ENCODE data around the gene HMGB3.
"Not testable (repeated sequence)": the region's sequence is repeated elsewhere in the genome, so short reads cannot be mapped to it uniquely, and the experiment has no call there.

The HMGB3 gene

DNA sequence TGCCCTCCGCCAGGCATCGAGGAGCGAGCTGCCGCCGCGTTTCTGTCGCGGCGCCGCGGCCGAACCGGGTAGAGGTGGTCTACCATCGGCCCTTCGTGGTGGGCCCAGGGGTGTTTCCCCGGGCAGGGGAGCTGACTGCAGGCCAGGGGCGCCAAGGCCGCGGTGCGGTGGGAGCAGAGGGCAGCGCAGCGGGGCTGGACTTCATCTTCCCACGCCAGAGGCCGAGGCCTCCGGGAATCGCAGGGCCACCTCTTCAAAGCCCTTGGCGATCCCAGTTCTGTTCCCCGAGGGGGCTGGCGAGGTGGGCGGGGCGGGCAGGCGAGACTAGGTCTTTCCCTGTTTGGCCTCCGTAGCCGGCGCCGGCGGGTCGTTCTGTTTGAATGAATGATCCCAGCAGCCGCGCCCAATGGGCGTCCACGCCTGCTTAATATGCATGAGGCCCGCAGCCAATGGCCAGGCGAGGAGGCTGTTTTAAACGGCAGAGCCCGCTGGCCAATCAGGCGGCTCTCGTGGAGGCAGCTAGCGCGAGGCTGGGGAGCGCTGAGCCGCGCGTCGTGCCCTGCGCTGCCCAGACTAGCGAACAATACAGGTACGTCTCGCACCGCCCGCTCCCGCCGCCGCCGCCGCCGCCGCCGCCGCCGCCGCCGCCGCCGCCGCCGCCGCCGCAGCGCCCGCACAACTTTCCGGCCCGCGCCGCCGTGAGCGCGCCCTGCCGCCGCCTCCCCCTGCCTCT, at the start of gene HMGB3:
Gene HMGB3, plus strand, starts transcription at position 548 of the 733 bp plus-strand sequence. CDS start 2,265 bp downstream, outside the sequence.
- peak; percentile 97 for DNase-seq

DNA sequence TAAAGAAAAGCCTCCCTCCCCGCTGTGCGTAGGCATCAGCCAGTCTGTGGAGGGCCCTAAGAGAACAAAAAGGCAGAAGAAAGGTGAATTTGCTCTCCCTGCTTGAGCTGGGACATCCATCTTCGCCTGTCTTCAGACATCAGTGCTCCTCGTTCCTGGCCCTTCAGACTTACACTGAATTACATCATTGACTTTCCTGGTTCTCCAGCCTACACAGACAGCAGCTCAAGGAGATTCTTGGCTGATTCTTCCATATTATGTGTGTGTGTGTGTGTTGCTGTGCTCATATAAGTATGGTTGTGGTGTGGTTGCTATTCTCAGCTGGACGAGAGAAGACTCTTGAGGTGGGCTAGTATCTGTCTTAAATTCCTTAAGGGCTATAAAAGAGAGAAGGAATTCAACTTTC, 49.2 kb upstream of the HMGB3 start:
- no peak for DNase-seq

GRCh38 chrX:150934453-150934852, 48.7 kb upstream of the HMGB3 start:
- DNase-seq, result peak; percentile 30

DNA sequence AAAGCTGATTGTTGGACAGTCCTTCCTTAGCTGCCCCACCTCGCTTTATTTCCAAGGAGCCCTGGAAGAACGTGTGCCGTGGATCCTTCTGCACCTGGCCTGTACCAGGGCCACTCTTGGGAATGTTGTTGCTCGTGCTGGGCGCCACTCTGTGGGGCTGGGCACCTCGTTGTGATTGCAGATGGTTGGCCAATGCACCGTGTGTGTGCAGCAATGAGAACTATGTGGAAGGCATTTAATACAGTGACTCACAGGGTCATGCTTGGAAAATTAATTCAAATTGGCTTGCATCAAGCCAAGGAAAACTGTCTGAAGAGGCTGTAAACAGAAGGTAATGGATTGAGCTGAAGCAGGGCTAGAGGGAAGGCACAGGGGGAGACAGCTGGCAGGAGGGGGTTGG, 47.7 kb upstream of the HMGB3 start:
- DNase-seq, result no peak

- DNase-seq, result no peak
These were observed 46.6 kb upstream of the HMGB3 start for GRCh38 chrX:150936556-150936955.

DNA sequence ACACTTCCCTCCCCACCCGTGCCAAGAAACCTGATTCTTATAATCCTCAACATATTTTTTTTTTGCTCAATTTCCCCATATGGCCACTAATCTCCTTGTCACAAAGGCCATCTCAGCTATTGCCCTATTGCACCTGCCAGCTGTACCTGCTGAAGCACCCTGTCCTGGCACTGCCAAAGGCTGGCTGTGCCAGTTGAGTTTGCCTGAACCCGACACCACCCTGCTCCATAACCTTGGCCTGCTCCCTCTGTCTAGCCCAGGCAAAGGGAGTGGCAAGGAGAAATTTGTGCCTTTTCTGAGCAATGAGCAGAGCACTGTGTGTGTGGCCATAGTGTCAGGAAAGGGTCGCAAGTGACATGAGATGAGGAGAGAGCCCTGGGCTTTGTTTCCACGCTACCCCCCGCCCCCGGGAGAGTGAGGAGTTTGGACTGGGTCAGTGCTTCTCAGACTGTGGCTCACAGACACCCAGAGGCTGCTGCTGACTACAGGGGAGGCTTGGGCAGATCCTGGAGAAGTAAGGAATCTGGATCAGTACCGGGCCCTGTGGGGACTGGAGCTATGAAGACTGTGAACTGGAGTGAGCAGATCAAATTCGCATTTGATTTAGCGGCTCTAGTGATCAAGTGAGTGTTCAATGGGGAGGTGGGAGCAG, 42.2 kb upstream of the HMGB3 start:
- DNase-seq, result peak; percentile 8

DNA sequence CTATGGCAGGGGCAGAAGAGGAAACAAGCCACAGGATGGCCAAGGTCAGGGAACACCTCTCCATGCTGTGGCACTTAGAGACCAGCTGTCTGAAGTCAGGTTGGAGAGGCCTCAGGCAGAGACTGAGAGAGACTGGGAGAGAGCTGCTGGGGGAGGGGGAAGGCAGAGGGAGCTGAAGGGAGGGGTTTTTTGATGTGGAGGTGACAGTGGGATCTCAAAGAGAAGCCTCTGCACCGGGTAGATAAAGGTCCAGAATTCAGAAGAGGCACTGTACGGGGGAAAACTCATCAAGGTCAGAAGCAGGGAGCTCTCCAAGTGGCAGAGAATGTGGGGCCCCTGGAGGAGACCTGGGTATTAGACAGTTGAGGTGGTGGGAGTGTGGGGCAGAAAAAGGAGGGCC, 41.6 kb upstream of the HMGB3 start:
- DNase-seq, result no peak

DNA sequence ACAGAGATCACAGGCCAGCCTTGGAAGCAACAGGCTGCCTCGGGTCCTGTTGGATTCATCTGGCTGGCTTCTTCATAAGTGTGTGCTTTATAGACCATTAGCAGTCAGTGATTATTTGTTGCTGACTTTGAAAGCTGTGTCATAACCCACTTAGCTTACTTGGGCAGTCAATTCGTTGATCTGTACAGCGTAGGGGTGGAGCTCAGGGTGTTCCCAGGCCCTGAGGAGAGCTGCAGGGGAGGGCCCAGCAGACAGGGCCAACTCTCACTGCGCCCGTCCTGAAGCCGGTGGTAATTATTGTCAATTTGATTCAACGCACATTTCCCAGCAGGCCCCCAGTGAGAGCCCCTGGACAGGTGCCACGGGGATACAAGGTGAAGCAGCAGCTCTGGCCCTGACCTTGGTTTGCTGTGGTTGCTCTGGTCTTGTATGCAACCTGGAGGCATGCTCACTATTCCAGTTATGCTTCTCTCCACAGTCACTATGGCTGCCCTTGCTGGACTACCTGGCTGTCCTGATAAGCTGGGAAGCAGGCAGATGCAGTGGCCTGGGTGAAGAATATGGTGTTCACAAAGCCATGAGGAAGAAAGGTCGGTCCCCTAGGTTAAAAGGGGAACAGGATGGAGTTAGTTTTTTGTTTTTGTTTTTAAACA, 40.1 kb upstream of the HMGB3 start:
- peak; percentile 59 for DNase-seq

DNA sequence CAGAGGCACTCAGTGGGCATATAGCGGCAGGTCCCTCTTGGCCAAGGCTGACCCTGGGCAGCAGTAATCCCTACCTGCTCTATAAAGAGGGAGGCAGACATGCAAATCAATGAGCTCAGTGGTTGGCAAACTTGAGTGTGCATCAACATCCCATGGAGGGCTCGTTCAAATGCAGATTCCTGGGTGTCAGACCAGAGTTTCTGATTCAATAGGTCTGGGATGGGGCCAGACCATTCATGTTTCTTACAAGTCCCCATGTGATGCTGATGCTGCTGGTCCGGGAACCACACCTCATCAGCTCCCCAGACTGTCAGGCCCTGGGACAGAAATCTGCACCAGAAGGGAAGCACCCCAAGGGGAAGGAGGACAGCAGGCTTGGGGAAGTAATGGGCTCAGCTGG, 38.9 kb upstream of the HMGB3 start:
- DNase-seq, result no peak

DNA sequence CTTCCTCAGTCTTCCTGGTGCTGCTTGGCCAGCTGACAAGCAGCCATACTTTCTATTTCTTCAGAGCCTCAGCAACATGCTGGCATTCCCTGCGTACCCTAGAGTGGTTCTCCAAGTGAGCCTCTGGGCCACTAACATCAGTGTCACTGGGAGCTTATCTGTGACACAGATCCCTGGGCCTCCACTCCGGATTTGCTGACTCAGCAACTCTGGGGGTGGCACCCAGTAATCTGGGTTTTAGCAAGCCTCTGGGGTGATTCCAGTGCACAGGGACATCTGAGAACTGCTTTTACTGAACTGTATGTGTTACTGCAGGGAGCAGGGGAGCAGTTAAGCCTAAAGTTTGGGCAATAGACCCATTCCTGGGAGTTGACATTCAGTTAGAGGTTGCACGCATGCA, 28.2 kb upstream of the HMGB3 start:
- DNase-seq, result no peak

- DNase-seq, result no peak
These were observed 27.5 kb upstream of the HMGB3 start for GRCh38 chrX:150955590-150955989.

DNA sequence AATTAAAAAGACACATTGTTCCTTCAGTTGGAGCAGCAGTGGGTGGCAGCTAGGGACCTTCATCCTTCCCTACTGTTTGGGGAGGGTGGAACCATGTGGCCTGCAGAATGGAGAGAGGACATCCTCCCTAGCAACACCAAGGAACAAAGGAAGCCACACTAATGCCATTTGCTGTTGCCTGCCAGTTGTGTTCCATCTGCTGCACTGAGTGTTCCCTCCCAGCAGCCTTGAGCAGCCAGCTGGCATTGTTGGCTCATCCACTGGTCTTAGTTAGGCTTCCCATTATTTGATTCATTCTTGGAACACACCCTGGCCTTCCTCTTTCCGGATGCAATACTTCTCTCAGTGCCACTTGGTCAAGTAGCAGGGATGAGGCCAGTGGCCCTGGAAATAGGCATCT, 25.0 kb upstream of the HMGB3 start:
- DNase-seq, result peak; percentile 77

DNA sequence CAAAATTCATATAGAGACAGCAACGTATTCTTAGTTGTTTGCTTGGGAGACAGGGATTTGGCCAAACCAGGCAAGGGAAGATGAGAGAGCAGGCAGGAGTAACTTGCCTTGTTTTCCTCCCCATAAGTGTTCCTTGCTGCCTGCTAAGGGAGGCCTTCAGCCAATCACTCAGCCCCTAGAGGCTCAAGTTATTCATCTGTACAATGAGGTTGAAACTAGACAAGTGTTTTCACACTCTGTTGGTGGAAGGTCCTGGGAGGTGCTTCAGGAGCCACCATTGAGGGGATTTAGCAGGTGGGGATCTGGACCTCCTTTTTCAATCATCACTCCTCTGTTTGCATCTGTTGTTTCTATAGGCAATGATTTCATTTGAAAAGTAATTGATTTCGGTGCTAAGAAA, 23.6 kb upstream of the HMGB3 start:
- DNase-seq, result no peak

GRCh38 chrX:150961631-150962030, 21.5 kb upstream of the HMGB3 start:
- DNase-seq, result no peak

- DNase-seq, result not testable (repeated sequence)
These were observed 18.7 kb upstream of the HMGB3 start for GRCh38 chrX:150964416-150964815.

DNA sequence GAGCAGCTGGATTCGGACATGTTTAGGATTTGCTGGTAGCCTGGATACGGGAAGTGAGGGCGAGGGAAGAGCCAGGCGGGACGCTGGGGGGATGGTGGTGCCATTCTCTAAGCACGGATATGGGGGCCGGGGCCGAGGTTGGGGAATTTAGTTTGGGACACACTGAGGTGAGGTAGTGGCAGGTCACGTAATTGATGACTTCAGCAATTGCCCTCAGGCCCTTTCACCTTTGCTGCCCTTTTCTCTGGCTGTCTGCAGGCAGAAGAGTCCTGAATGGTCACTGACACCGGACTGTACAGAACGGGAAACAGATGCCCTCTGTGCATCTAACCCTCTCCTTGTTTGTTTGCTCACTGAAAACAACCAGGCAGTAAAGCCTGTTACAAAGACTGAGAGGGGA, 16.9 kb upstream of the HMGB3 start:
- DNase-seq, result no peak

GRCh38 chrX:150966742-150967141, 16.4 kb upstream of the HMGB3 start:
- DNase-seq, result no peak

DNA sequence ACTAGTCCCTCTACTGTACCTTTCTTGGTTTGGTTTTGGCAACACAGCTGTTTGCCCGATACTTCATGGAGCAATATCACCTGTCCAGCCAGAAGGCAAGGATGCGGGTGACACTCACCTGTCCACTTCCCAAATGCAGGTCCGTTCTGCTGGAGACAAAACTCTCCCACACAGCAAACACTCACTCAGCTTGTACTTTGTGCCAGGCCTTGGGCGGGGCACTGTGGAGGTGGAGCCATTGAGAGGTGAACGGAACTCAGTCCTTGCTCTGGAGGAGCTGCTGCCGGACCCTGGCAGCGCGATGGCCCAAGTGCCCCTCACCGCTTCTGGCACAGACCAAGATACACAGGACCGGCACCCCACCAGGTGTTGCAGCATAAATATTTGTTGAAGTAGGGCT, 15.3 kb upstream of the HMGB3 start:
- DNase-seq, result peak; percentile 24

DNA sequence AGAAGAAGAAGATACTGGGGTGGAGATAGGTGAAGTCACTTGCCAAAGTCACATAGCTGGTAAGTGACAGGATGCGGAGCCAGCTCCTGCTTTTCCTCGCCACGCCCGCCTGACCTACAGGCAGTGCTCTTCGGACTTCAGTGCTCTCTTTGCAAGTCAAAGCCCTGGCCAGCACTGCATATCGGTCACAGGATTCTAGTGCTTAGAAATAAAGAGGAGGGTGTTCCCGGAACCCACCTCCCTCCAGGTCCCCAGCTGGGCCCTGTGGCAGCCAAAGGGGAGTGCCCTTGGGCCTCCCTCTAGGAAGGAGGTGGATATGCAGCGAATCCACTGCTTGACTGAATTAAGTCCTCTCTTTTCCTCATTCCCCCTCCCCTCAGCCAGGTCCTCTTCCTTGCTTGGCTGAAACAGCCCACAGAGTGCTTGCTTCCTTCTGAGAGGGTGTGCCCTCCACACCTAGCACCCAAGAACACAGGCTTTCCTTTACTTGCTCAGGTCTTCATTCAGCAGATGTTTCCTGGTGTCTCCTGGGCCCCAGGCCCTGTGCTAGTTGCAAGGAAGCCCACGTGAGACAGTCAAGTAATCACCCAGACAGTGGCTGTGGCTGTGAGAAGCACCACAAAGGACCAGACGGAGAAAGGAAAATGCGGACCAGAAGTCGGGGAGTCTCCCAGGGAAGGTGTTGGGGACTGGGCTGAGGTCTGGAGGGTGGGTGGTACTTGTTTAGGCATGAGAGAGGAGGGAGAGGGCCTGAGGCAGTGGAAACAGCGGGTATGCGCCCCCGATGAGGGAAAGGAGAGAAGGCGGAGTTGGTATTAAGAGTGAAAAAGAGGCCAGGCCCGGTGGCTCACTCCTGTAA, 14.0 kb upstream of the HMGB3 start:
- no peak for DNase-seq

GRCh38 chrX:150972450-150972849, 10.7 kb upstream of the HMGB3 start:
- no peak for DNase-seq

GRCh38 chrX:150975655-150976390, 7.3 kb upstream of the HMGB3 start:
- DNase-seq, result no peak

DNA sequence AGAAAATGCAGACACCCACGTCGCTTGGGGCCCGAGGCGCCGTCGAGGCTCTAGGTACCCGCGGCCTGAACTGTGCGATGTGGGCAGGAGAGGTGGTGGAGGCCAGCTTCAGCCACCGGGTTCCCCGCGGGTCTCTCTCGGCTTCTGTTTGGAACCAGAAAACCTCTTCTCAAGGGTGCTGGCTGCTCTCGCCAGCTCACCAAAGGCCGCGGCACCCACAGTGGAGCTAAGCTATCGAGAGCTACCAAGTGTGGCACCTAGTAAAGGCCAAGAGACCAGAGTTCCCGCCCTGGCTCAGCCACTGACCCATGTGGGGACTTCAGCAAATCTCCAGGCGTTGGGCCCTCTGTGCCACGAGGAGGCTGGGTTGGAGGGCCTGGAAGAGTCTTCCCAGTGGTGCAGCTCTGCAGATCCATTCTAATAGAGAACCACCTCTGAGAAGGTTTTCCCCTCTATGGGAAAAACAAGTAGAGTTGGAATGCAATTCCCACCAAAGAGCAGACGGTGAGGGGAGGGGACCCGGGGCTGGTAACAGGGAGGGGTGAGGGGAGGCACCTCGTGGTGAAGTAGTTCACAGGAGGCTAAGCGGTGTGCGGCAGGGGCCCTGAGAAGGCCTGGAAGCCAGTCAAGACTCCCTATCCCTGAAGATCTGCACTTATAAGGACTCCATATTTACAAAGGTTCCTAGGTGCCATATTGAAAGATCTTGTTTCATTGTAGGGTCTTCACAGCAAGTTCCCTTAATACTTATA, 5.5 kb upstream of the HMGB3 start:
- DNase-seq, result no peak
